ENCODE results near the gene SLC22A4. TPM values are rescaled to one million over a fixed set of nuclear protein-coding genes. Genes with fewer than 3 reads are reported as not detected.

Gene SLC22A4
- total RNA-seq, 1 experiment from 2014 or later = 0.72 TPM

GRCh38 chr5:132365213-132365612, 71.0 kb downstream of the SLC22A4 start:
- H3K27ac Mint-ChIP-seq = no peak overlapping the region
- Histone ChIP-seq H3K9me3 (ENCODE audit: control insufficient read depth, low read depth, low read length) (no peaks in the 10 kb centered on the region), H3K79me2 (ENCODE audit: insufficient read depth, low read length) (no peaks in the 10 kb centered on the region), H3K4me1 (ENCODE audit: insufficient read depth, low read length) (no peaks in the 10 kb centered on the region), H4K8ac (replicated peaks; ENCODE audit: insufficient read length, low read depth, low read length) (no peak overlapping the region), H4K5ac (ENCODE audit: insufficient read length, low read depth, low read length) (no peak overlapping the region), H2BK12ac (ENCODE audit: insufficient read length, low read depth, low read length) (no peak overlapping the region), H3K4ac (ENCODE audit: low read depth, low read length) (no peak overlapping the region), H3K27ac (ENCODE audit: insufficient read length, low read depth, low read length) (no peak overlapping the region), H2AK5ac (ENCODE audit: insufficient read length, low read length) (no peak overlapping the region), H3K56ac (ENCODE audit: insufficient read length, low read depth, low read length) (no peak overlapping the region), H2AFZ (ENCODE audit: low read length) (no peak overlapping the region), H2BK120ac (ENCODE audit: low read depth, low read length, poor library complexity, severe bottlenecking) (no peak overlapping the region), H3K18ac (ENCODE audit: insufficient read length, low read depth, low read length) (no peak overlapping the region), H3K27me3 (ENCODE audit: insufficient read depth, low read length) (no peaks in the 10 kb centered on the region; the same call in 1 of the 2 replicates), H3T11ph (ENCODE audit: low read length) (no peak overlapping the region), H4K20me1 (ENCODE audit: control insufficient read depth, insufficient read depth, insufficient read length) (no peaks in the 10 kb centered on the region), H2BK5ac (ENCODE audit: insufficient read length, low read length) (no peak overlapping the region), H3K79me1 (ENCODE audit: insufficient read depth, low read depth, low read length, poor library complexity, severe bottlenecking) (no peaks in the 10 kb centered on the region), H3K23me2 (ENCODE audit: insufficient read length, low read depth, low read length, poor library complexity, severe bottlenecking) (peaks cover 3% of the 10 kb centered on the region), H2BK20ac (ENCODE audit: low read depth, low read length, poor library complexity, severe bottlenecking) (no peak overlapping the region), H3K9ac (ENCODE audit: extremely low read depth, insufficient read length, low read length) (no peak overlapping the region), H4K91ac (ENCODE audit: insufficient read length, low read depth, low read length) (no peak overlapping the region), H3K4me2 (ENCODE audit: insufficient read depth, insufficient read length, low read length) (no peak overlapping the region), H2BK15ac (ENCODE audit: low read depth, low read length) (no peak overlapping the region), H3K23ac (ENCODE audit: insufficient read length, low read depth, low read length) (no peak overlapping the region), H3K14ac (ENCODE audit: insufficient read depth, low read length) (no peak overlapping the region)
- no CpG with 5 or more reads among the region's 6 CpGs for WGBS (ENCODE audit: extremely low coverage, insufficient read length, low lambda C conversion rate)
- peaks cover 3 to 4% of the 10 kb centered on the region in 2 experiments for H3K4me1 Mint-ChIP-seq
- no peak overlapping the region for H3K4me3 Mint-ChIP-seq
- DNase-seq = no peak
- H3K36me3 Mint-ChIP-seq (ENCODE audit: insufficient read depth in 1 of 3, low read depth in 3 of 3) = no peaks in the 10 kb centered on the region
- no peaks in the 10 kb centered on the region for H3K9me3 Mint-ChIP-seq
- TF ChIP-seq, protein P1, sequence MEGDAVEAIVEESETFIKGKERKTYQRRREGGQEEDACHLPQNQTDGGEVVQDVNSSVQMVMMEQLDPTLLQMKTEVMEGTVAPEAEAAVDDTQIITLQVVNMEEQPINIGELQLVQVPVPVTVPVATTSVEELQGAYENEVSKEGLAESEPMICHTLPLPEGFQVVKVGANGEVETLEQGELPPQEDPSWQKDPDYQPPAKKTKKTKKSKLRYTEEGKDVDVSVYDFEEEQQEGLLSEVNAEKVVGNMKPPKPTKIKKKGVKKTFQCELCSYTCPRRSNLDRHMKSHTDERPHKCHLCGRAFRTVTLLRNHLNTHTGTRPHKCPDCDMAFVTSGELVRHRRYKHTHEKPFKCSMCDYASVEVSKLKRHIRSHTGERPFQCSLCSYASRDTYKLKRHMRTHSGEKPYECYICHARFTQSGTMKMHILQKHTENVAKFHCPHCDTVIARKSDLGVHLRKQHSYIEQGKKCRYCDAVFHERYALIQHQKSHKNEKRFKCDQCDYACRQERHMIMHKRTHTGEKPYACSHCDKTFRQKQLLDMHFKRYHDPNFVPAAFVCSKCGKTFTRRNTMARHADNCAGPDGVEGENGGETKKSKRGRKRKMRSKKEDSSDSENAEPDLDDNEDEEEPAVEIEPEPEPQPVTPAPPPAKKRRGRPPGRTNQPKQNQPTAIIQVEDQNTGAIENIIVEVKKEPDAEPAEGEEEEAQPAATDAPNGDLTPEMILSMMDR (conservative IDR thresholded peaks at IDR 0.05) = no peak
- peaks cover 1% of the 10 kb centered on the region for H3K27me3 Mint-ChIP-seq (ENCODE audit: low read depth)

All from H9 (cell line).